ENCODE data around the gene TNK2. TPM values are rescaled to one million over a fixed set of nuclear protein-coding genes. Genes with fewer than 3 reads are reported as not detected.
A peak's percentile ranks its signal among the peaks of the same experiment; 100 is the strongest.
"Not testable (repeated sequence)": the region's sequence is repeated elsewhere in the genome, so short reads cannot be mapped to it uniquely, and the experiment has no call there.

TNK2 gene
- polyA plus RNA-seq (2012; ENCODE audit: insufficient read depth, insufficient read length, low read depth) = 162 TPM

DNA sequence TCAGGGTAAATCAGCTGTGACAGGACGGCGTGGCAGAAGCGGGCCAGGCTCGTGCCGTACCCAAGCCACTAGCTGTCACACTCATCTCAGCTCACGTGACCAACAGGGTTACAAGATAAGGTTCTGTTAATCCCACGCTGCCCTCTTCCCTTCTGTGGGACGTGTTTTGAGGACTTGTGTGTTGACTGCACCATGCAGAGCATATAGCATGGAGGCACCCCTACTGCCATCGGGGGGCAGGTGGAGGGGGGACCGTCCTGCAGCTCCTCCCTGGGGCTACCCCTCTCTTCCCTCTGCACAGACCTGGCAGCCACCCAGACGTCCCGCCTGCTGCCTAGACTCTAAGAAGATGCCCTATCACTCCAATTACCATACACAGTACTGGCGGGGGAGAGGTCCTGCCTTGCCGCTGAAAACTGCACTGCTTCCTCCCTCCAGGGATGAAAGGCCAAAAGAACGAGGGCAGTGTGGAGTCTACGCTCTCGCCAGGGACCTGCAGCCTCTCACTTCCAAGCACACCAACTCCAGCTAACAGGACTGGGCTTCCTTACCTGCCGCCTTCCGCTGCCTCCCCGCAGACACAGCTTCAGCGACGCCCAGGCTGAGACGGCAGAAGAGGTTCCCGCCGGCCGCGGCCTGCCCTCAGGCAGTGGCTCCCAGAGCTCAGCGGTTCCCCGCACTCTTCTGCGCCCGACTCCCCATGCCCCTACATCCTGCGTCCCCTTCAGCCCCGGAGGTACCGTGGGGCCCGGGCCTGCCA, at the start of gene TNK2:
TNK2 (minus strand) TSS at position 618 of the 760 bp plus-strand sequence. CDS start 19,963 bp downstream, outside the sequence.
- peaks cover 5% of the 10 kb centered on the region for H3K4me1 ChIP-seq
- DNase-seq = peak; percentile 88
- TF ChIP-seq, protein P1, sequence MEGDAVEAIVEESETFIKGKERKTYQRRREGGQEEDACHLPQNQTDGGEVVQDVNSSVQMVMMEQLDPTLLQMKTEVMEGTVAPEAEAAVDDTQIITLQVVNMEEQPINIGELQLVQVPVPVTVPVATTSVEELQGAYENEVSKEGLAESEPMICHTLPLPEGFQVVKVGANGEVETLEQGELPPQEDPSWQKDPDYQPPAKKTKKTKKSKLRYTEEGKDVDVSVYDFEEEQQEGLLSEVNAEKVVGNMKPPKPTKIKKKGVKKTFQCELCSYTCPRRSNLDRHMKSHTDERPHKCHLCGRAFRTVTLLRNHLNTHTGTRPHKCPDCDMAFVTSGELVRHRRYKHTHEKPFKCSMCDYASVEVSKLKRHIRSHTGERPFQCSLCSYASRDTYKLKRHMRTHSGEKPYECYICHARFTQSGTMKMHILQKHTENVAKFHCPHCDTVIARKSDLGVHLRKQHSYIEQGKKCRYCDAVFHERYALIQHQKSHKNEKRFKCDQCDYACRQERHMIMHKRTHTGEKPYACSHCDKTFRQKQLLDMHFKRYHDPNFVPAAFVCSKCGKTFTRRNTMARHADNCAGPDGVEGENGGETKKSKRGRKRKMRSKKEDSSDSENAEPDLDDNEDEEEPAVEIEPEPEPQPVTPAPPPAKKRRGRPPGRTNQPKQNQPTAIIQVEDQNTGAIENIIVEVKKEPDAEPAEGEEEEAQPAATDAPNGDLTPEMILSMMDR (IDR thresholded peaks at IDR 0.05; ENCODE audit: low read depth, low read length) = no peak

DNA sequence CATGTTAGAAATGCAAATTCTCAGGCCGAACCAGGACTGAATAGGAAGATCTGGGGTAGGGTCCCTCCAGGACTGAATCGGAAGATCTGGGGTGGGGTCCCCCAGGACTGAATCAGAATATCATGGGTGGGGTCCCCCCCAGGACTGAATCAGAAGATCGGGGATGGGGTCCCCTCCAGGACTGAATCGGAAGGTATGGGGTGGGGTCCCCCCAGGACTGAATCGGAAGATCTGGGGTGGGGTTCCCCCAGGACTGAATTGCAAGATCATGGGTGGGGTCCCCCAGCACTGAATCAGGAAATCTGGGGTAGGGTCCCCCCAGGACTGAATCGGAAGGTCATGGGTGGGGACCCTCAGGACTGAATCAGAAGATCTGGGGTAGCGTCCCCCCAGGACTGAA, 48.2 kb upstream of the TNK2 start:
- no peaks in the 10 kb centered on the region for H3K36me3 ChIP-seq
- H3K4me1 ChIP-seq = no peaks in the 10 kb centered on the region
- H3K9me3 ChIP-seq = no peaks in the 10 kb centered on the region
- no peak overlapping the region for H3K4me3 ChIP-seq (ENCODE audit: low read depth, low read length)
- H3K27me3 ChIP-seq = no peaks in the 10 kb centered on the region
- TF ChIP-seq, protein P1 (IDR thresholded peaks at IDR 0.05; ENCODE audit: low read depth, low read length) = no peak
- no peak for DNase-seq

More for the DNA sequence above, at the start of gene TNK2:
- peak within 1 kb of the TSS; percentile 43 for H3K4me3 ChIP-seq (ENCODE audit: low read depth, low read length)
- no peaks in the 10 kb centered on the region for H3K36me3 ChIP-seq
- H3K9me3 ChIP-seq = no peaks in the 10 kb centered on the region
- no peaks in the 10 kb centered on the region for H3K27me3 ChIP-seq

DNA sequence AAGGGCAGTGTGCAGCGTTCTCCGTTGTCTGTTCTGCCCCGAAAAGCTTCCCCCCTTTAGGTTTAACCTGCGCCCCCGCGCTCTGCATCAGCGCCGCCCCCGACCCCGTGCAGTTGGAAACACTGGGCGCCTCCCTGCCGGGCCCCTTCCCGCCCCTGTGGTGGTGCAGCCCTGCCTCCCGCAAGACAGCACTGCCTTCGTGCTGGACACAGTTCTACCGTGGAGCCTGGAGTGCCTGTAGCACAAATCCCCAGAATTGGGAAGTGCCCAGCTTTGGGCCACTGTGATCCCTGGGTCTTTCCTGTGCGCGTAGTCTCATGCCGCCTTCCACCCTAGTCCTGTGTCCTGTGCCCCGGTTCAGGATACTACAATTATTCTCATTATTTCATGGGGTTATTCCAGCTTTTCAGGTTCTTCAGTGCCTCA, 47.1 kb upstream of the TNK2 start:
- H3K4me1 ChIP-seq; H3K4me3 ChIP-seq (ENCODE audit: low read depth, low read length); DNase-seq; H3K9me3 ChIP-seq; H3K36me3 ChIP-seq; H3K27me3 ChIP-seq: not testable (repeated sequence)

DNA sequence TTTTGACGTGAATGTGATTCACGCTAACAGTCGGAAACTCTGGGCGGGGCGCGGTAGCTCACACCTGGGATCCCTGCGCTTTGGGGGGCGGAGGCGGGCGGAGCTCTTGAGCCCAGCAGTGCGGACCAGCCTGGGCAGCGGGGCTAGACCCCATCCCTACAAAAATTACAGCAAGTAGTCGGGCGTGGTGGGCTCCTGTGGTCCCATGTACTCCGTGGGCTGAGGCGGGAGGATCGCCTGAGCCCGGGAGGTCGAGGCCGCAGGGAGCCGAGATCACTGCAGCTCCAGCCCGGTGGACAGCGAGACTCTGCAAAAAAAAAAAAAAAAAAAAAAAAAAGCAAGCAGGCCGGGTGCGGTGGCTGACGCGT, 46.4 kb upstream of the TNK2 start:
- H3K27me3 ChIP-seq, H3K4me1 ChIP-seq, DNase-seq, H3K9me3 ChIP-seq, H3K36me3 ChIP-seq: not testable (repeated sequence)
- H3K4me3 ChIP-seq (ENCODE audit: low read depth, low read length) = peak overlapping the region; percentile 44

DNA sequence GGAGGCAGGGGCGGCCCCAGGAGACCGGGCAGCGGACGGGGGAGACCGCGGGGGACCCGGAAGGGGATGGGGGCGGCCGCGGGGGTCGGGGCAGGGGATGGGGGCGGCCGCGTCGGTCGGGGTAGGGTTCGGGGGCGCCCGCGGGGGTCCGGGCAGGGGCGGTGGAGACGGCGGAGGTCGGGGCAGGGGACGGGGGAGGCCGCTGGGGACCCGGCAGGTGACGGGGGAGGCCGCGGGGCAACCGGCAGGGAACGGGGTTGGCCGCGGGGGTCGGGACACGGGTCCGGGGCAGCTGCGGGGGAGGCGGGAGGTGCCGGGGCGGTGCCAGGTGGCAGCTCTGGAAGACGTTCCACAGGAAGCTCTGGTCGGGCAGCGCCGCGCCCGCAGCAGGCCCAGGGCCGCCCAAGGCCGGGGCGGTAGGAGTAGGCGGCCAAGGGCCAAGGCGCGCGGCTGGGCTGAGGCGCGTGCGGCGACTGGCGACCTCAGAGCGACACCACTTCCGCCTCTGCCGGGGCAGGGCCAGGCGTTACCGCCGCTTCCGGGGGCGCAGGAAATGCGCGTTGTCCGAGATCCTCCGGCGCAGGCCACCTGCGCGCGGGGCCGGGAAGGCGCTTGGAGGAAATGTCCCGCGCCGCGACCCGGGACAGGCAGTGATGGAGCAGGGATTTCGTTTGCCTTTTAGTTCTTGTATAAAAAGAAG, 45.9 kb upstream of the TNK2 start:
- H3K9me3 ChIP-seq = not testable (repeated sequence)
- DNase-seq = peak; percentile 82

DNA sequence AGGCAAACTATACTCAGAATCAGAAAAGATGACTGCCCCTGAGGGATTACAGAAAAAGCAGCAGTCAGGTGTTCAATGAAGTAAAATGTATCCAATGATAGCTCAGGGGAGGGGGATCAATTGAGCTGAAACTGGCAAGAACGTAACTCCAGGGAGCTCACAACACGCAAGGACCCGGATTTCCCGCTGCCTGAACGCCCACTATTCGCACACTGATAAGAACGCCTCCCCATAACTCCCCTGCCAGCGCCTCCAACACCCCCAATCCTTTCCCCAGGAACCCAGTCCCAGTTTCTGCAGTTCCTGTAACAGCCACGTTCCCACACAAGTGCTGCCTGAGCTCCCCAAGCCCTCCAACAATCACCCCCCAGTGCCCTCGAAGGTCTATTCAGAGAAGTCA, 44.2 kb upstream of the TNK2 start:
- H3K4me1 ChIP-seq; H3K4me3 ChIP-seq (ENCODE audit: low read depth, low read length); H3K9me3 ChIP-seq; H3K36me3 ChIP-seq; H3K27me3 ChIP-seq; DNase-seq: not testable (repeated sequence)

More for the DNA sequence above, 45.9 kb upstream of the TNK2 start:
- not testable (repeated sequence) for H3K36me3 ChIP-seq, H3K4me1 ChIP-seq, H3K27me3 ChIP-seq
- H3K4me3 ChIP-seq (ENCODE audit: low read depth, low read length) = peak overlapping the region; percentile 44

DNA sequence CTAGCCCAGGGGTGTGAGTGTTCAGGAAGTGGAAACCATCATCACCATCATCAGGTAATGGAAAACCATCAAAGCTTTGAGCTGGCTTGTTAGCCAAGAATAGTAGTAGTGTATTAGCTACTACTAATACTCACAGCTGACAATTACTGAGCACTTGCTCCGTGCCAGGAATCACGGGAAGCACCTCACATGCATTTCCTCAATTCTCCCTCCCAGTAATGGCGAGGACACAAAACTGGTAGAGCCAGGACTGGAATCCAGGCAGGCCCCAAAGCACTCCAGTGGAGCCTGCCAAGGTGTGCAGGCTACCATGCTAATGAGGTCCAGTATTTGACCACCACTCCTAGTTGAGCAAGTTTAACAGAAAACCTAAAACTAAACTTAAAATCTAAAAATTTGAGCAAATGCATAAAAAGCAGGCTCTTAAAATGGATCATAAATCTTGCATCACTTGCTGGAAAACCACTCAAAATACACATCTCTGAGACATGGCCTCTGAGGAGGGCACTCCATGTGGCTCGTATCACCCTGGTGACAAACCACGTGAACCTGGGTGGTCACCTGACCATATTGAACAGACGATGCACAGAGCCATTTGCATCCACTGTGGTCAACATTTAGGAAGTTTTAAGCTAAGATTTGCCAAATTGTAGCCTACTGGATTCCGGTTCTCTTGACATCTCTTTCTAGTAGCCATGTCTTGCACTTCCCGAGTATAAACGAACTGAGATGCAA, 43.3 kb upstream of the TNK2 start:
- H3K27me3 ChIP-seq = not testable (repeated sequence)

DNA sequence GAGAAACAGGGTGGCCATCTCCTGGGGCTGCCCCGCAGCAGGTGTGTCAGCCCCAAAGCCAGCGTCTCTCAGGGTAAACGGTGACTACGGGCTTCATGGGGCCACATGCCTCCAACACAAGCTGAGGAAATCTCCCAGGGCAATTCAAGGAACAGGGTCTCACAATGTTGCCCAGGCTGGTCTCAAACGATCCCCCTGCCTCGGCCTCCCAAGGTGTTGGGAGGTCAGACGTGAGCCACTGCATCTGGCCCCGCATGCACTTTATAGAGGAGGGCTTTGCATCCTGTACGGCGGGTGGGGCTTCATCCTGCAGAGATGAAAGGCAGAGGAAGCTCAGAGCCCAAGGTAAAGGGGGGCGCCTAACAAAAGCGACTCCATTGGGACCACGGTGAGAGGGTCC, 42.4 kb upstream of the TNK2 start:
- H3K27me3 ChIP-seq; DNase-seq; H3K9me3 ChIP-seq; H3K36me3 ChIP-seq; H3K4me1 ChIP-seq; H3K4me3 ChIP-seq (ENCODE audit: low read depth, low read length): not testable (repeated sequence)

More for the DNA sequence above, 43.3 kb upstream of the TNK2 start:
- DNase-seq; H3K4me1 ChIP-seq; H3K4me3 ChIP-seq (ENCODE audit: low read depth, low read length); H3K36me3 ChIP-seq; H3K9me3 ChIP-seq: not testable (repeated sequence)

DNA sequence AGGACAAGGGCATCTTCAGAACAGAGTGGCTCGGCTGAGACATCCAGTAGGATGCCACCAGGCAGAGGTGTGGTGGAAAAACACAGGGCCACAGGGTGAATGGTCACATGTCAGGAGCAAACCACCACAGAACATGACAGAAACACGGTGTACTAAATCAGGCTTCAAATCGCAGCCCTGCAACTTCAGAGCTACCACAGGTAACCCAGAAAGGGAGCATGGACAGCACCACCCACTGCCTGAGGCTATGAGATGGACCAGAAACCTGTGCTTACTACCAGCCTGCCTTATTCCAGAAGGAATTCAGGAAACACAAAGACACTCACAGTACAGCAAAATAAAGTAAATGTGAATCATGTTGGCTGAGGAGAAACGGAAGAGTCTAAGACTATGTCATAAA, 41.8 kb upstream of the TNK2 start:
- H3K4me1 ChIP-seq; H3K36me3 ChIP-seq; H3K4me3 ChIP-seq (ENCODE audit: low read depth, low read length); H3K27me3 ChIP-seq; DNase-seq; H3K9me3 ChIP-seq: not testable (repeated sequence)

DNA sequence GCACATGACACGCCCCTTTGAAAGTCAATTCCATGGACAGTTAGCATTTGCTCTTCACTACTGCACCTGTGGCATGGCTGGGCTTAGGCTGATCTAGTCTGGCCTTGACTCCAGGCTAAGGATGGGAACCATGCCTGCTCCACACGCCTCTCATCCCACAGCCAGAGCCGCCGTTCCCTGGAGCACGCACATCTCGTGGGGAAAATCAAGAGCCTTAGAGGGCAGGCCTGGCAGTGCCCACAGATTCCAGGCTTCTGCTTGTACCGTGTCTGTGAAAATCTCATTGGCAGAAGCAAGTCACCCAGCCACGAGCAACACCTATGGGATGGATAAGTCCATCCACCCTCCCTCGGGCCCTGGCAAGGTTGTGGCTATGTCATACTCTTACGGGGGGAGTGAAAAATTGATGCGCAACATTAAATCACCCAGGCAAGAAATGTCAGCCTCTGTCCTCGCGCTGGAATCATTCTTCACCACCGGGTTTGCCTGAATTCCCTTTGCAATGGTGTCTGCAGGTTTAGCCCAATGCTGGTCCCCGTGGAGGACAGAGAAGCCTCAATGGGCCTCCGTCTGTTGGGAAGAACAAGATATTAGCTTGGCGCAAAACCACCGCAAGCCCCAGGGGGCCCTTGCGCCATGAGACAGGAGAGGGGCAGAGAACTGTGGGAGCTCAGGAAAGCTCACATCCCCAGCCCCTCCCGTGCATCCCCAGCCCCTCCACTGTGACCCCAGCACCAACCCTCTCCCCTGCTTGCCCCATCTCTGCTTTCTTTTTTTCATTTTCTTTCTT, 38.8 kb upstream of the TNK2 start:
- H3K36me3 ChIP-seq; DNase-seq; H3K4me1 ChIP-seq; H3K9me3 ChIP-seq; H3K27me3 ChIP-seq; H3K4me3 ChIP-seq (ENCODE audit: low read depth, low read length): not testable (repeated sequence)

DNA sequence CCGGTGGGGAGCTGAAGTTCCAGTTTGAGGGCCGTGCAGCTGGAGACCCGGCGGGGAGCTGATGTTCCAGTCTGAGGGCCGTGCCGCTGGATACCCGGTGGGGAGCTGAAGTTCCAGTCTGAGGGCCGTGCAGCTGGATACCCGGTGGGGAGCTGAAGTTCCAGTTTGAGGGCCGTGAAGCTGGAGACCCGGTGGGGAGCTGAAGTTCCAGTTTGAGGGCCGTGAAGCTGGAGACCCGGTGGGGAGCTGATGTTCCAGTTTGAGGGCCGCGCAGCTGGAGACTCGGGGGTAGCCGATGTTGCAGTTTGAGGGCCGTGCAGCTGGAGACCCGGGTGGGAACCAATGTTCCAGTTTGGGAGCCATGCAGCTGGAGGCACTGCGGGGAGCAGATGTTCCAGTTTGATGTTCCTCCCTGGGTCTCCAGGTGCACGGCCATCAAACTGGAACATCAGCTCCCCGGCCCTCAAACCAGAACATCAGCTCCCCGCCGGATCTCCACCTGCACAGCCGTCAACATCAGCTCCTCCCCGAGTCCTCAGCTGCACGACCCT, 33.0 kb upstream of the TNK2 start:
- not testable (repeated sequence) for H3K36me3 ChIP-seq; H3K4me1 ChIP-seq; DNase-seq; H3K4me3 ChIP-seq (ENCODE audit: low read depth, low read length); H3K27me3 ChIP-seq; H3K9me3 ChIP-seq

DNA sequence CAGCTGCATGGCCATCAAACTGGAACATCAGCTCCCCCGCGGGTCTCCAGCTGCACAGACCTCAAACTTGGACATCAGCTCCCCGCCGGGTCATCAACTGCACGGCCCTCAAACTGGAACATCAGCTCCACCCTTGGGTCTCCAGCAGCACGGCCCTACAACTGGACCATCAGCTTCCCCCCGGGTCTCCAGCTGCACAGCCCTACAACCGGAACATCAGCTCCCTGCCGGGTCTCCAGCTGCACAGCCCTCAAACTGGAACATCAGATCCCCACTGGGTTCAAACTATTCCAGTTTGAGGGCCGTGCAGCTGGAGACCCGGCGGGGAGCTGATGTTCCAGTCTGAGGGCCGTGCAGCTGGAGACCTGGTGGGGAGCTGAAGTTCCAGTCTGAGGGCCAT, 32.5 kb upstream of the TNK2 start:
- H3K4me1 ChIP-seq; DNase-seq; H3K36me3 ChIP-seq; H3K27me3 ChIP-seq; H3K4me3 ChIP-seq (ENCODE audit: low read depth, low read length); H3K9me3 ChIP-seq: not testable (repeated sequence)
